ENCODE results near the gene DNAH2.
"Not testable (repeated sequence)": the region's sequence is repeated elsewhere in the genome, so short reads cannot be mapped to it uniquely, and the experiment has no call there.

DNAH2 gene

DNA sequence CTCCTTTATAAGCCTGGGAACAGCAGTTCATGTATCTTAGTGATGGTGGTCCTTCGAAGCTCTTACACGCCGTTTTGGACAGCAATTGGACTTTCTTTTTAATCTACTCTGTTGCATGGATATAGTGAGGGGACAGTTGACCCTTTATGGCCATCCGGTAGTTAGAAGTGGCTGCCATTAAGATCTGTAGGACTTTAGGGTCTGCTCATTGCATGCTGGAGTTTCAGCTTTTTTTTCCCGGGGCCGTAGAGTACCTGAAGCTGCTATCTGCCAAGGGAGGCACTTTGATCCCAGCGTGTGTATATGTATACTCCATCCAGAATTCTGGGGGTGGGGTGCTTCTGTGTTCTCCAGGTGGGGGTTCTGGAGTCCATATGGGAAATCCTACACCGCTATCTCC lies 141.5 kb downstream of the DNAH2 start:
- TF ChIP-seq, protein P1, sequence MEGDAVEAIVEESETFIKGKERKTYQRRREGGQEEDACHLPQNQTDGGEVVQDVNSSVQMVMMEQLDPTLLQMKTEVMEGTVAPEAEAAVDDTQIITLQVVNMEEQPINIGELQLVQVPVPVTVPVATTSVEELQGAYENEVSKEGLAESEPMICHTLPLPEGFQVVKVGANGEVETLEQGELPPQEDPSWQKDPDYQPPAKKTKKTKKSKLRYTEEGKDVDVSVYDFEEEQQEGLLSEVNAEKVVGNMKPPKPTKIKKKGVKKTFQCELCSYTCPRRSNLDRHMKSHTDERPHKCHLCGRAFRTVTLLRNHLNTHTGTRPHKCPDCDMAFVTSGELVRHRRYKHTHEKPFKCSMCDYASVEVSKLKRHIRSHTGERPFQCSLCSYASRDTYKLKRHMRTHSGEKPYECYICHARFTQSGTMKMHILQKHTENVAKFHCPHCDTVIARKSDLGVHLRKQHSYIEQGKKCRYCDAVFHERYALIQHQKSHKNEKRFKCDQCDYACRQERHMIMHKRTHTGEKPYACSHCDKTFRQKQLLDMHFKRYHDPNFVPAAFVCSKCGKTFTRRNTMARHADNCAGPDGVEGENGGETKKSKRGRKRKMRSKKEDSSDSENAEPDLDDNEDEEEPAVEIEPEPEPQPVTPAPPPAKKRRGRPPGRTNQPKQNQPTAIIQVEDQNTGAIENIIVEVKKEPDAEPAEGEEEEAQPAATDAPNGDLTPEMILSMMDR (IDR thresholded peaks at IDR 0.05; ENCODE audit: borderline replicate concordance, insufficient read depth, low read depth, low read length), result no peak
- H3K4me3 ChIP-seq (ENCODE audit: low read depth, low read length), result peak overlapping the region; percentile 92

DNA sequence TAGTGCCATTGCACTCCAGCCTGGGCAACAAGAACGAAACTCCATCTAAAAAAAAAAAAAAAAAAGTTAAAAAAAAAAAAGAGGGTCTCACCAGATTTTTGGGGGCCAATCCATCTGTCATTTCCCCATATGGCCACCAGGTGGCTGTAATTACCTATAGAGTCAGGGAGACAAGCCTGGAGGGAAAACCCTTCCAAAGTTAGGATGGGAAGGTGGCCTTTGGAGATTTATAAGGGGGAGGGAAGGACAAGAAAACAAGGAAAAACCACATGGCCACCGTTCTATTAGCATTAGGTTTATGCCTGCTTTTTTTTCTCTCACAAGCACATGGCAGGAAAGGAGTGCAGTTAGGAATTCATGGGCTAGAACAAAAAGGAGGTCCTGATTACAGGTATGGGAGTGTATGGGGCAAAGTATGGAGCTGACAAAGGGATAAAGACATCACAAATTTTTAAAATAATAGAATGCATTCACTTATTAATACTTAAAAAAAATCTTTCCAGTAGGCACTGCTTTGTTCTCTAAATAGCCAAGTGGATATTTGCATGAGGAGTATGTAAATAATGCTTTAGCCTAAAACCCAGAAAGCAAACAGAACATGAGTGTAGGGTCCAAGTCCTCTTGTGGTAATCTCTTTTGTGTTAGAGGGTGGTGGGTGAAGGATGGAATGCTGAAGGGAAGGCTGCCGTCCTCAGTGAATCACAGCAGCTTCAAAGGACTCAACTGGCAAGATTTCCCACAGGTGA lies 145.3 kb downstream of the DNAH2 start:
- TF ChIP-seq, protein P1 (IDR thresholded peaks at IDR 0.05; ENCODE audit: borderline replicate concordance, insufficient read depth, low read depth, low read length), result peak; percentile 54; the same call in 1 of the 2 replicates
- no peak overlapping the region for H3K4me3 ChIP-seq (ENCODE audit: low read depth, low read length)

DNA sequence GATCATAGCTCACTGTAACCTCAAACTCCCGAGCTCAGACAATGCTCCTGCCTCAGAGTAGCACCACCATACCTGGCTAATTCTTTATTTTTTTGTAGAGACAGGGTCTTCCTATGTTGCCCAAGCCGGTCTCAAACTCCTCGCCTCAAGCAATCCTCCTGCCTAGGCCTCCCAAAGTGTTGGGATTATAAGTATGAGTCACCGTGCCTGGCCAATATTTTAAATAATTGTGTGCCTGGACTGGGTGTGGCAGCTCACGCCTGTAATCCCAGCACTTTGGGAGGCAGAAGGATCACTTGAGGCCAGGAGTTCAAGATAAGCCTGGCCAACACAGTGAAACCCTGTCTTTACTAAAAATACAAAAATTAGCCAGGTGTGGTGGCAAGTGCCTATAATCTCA lies 146.8 kb downstream of the DNAH2 start:
- H3K4me3 ChIP-seq (ENCODE audit: low read depth, low read length), result not testable (repeated sequence)

DNA sequence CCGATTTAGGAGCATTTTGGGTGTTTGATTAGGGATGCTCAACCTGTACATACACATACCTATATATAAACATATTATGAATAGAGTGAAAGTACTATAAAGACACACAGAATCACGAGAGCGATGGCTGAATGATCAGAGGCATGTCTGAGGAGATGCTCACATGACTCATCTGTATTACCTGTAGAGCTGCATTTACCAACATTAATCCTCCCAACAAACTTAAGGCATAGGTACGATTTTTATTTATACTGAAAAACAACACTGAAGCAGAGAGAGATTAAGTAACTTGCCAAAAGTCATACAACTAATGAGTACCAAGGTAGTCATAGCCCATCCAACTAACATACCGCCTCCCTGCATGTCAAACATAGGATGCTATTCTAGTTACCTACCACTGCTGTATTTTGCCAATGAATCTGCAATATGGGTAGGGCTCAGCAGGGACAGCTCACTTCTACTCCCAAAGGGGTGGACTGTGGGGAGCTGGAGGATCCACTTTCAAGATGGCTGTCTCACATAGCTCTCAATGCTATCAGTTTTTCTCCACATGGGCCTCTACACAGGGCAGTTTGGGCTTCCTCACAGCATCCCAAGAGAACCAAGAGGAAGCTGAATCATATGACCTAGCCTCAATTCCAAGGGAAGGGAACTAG lies 147.6 kb downstream of the DNAH2 start:
- H3K4me3 ChIP-seq (ENCODE audit: low read depth, low read length), result no peak overlapping the region
- TF ChIP-seq, protein P1 (IDR thresholded peaks at IDR 0.05; ENCODE audit: borderline replicate concordance, insufficient read depth, low read depth, low read length), result no peak

DNA sequence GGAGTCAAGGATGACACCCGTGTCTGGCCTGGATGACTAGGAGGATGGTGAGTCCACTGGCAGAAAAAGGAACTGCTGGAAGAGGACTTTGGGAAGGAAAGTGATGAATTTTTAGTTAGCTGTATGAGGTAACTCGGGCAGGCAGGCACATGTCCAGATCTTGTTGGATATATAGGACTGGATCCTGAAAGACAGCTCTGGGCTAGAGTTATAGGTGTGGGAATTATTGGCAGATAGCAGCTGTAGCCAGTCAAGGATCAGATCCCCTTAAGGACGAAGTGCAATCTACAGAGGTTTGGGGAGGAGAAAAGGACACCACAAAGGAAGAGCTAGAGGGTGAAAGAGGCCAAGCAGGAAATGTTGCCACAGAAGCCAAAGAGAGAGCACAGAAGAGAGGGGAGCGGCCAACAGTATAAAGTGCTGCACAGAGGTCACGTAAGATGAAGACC lies 150.4 kb downstream of the DNAH2 start:
- TF ChIP-seq, protein P1 (IDR thresholded peaks at IDR 0.05; ENCODE audit: borderline replicate concordance, insufficient read depth, low read depth, low read length), result no peak
- no peak overlapping the region for H3K4me3 ChIP-seq (ENCODE audit: low read depth, low read length)

DNA sequence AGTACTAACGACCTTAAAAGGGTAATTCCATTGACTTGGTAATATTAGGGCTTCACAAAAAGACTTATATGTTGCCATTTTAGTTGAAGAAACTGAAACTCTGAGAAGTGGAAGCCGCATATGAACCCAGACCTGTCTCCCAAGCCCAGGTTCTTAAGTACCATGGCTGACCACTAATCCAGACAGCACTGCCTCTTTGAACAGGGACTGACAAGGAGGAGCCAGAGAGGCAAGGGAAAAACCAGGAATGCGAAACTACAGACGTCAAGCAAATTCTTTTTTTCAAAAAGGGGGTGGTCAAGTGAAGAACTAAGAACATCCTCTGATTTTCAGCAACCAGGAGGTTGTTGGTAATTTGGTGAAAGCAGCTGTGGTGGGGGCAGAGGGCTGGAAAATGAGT lies 155.5 kb downstream of the DNAH2 start:
- TF ChIP-seq, protein P1 (IDR thresholded peaks at IDR 0.05; ENCODE audit: borderline replicate concordance, insufficient read depth, low read depth, low read length), result no peak

DNA sequence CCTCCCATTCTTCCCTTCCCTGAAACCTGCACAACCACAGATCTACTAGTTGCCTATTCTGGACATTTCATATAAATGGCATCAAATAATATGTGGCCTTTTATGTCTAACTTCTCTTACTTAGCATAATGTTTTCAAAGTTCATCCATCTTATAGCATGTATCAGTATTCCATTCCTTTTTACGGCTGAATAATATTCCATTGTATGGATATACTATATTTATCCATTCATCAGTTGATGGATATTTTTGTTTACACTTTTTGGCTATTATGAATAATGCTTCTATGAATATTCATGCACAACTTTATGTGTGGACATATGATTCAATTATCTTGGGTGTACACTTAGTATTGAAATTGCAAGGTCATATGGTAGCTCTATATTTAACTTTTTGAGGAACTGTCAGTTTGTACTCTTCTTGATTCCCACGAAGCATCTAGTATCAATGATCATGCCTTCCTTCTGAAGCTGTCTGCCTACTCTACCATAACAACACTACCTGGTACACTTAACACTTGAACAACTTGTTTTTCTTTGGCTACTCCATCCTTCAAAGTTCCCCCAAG lies 158.3 kb downstream of the DNAH2 start:
- TF ChIP-seq, protein P1 (IDR thresholded peaks at IDR 0.05; ENCODE audit: borderline replicate concordance, insufficient read depth, low read depth, low read length), result no peak
- no peak overlapping the region for H3K4me3 ChIP-seq (ENCODE audit: low read depth, low read length)

More for the DNA sequence above, 155.5 kb downstream of the DNAH2 start:
- H3K4me3 ChIP-seq (ENCODE audit: low read depth, low read length), result no peak overlapping the region
